Articular chondrocyte of knee joint (primary cell): Measurements from ENCODE around the gene PDAP1. TPM values are rescaled to one million over a fixed set of nuclear protein-coding genes. Genes with fewer than 3 reads are reported as not detected.

ENCODE experiments used
- total RNA-seq: library from RNA; depleted of rRNA; stranded (reverse); fragments of >200 nt; gene quantifications from 2 replicates; pipeline ENCODE4 v1.2.3, GENCODE V29; 2012

Gene PDAP1, protein sequence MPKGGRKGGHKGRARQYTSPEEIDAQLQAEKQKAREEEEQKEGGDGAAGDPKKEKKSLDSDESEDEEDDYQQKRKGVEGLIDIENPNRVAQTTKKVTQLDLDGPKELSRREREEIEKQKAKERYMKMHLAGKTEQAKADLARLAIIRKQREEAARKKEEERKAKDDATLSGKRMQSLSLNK
- total RNA-seq = 76.0 and 76.2 TPM in 2 replicates

DNA sequence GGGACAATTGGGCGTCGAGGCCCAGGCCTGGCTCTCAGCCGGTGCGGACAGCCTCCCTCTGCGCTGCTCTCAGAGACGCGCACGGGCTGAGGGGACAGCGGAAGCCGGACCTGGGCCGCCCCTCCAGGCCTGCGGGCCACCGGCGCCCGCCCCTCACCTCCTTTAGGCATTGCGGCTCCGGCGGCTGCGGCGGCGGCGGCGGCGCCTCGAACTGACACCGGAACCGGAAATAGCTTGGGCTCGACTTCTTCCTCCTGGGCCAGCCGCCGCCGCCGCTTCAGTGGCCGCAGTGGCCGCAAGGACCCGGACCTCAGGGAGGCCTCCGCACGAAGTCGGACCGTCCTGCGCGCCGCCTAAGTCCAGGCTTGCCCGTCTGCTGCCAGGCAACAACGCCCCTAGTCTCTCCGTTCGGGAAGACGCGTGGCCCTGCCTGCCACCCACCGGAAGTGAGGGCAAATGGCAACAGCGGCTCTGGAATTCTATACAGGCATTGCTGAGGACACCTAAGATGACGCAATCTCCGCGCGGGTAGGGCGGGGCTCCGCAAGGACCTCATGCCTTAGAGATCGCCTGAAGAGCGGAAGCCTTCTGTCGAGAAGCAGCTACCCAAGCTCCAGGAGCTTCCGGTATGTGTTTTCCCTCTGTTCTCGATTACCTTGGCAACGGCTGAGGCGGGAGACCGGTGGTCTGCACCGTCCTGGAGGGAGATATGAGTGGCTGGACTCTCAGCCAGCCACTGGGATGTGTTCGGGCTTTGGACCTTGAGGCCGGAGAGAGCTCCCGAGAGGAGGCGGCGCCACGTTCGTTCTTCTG lies at the start of gene PDAP1, which contains the start of gene BUD31:
PDAP1 (minus strand) TSS at position 219 of the 813 bp plus-strand sequence; CDS start at position 170, 49 bp downstream.
BUD31 (plus strand) TSS at position 591 of the 813 bp plus-strand sequence. CDS start 2,124 bp downstream, outside the sequence.

DNA sequence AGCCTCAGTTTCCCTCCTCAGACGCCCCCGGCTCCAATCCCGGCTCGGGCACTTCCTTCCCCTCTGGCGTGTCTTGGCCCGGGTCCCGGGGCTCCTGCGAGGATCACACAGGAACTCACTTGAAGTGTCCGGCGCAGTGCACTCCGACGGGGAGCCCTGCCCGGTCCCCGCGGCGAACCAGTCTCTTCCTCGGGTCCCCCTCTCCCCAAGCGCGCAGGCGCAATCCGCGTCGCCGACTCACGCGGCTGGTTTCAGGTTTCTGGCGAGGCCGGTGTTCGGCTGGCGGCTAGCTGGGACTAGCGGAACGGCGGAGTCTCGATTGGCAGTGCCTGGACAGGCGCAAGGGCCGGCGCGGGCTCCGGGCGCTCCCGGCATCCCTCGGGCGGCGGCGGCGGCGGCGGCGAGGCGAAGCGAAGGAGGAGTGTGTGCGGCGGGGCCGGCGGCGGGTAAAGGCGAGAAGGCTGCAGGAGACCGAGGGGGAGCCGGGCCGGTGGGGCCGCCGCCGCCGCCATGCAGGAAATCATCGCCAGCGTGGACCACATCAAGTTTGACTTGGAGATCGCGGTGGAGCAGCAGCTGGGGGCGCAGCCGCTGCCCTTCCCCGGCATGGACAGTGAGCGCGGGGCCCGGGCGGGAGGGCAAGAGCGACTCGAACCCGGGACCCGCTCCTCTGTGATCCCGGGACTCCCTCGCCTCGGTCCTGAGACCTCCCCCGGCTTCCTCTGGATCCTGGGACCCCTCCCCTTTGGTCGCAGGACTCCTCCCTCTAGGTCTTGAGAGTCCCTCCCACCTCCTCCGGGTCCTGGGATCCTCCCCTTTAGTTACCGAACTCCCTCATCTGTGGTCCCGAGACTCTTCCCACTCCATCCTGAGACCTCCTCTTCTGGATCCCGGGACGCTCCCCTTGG lies 30.4 kb upstream of the PDAP1 start, which contains the start of the genes CPSF4 and PTCD1:
CPSF4 (plus strand) TSS at position 371 of the 908 bp plus-strand sequence; CDS start at position 511, 140 bp downstream.
PTCD1 (minus strand) TSS at position 226 of the 908 bp plus-strand sequence. CDS start 3,556 bp downstream, outside the sequence.

GRCh38 chr7:99374111-99375064 lies 34.0 kb downstream of the PDAP1 start, which contains the start of gene ARPC1B:
TSS of gene ARPC1B (plus strand) at chr7:99374730. CDS start at chr7:99385715, 10,985 bp downstream.

Other genes starting within 250 kb of the PDAP1 start
- not detected in 2 replicates for gene KPNA7, start 200.5 kb downstream of the PDAP1 start, total RNA-seq
- gene MYH16, start 135.8 kb downstream of the PDAP1 start, total RNA-seq = not detected in 2 replicates
- gene ARPC1A, start 82.7 kb downstream of the PDAP1 start, total RNA-seq = 140 and 156 TPM in 2 replicates
- gene ARPC1B, start 33.9 kb downstream of the PDAP1 start, total RNA-seq = 210 and 312 TPM in 2 replicates
- gene BUD31, start 372 bp upstream of the PDAP1 start, total RNA-seq = 103 and 104 TPM in 2 replicates
- 6.2 and 6.7 TPM in 2 replicates for gene PTCD1, start 30.2 kb upstream of the PDAP1 start, total RNA-seq
- gene CPSF4, start 30.3 kb upstream of the PDAP1 start, total RNA-seq = 21.0 and 23.7 TPM in 2 replicates
- gene ATP5MF, start 57.6 kb upstream of the PDAP1 start, total RNA-seq = 604 and 668 TPM in 2 replicates
- gene ZNF789, start 64.3 kb upstream of the PDAP1 start, total RNA-seq = 5.1 and 6.9 TPM in 2 replicates
- gene ZNF394, start 91.7 kb upstream of the PDAP1 start, total RNA-seq = 34.2 and 34.9 TPM in 2 replicates
- 10.3 and 12.4 TPM in 2 replicates for gene ZKSCAN5, start 96.1 kb upstream of the PDAP1 start, total RNA-seq
- 9.9 and 11.2 TPM in 2 replicates for gene FAM200A, start 143.5 kb upstream of the PDAP1 start, total RNA-seq
- 76.3 and 82.5 TPM in 2 replicates for gene ZNF655, start 150.0 kb upstream of the PDAP1 start, total RNA-seq
- gene TMEM225B, start 189.7 kb upstream of the PDAP1 start, total RNA-seq = 0.26 and 0.43 TPM in 2 replicates
- 10.8 and 11.2 TPM in 2 replicates for gene ZSCAN25, start 208.3 kb upstream of the PDAP1 start, total RNA-seq